Tibial nerve (tissue), 4 donors: ENCODE results near the gene AP2M1.

Experiments
- EP300 ChIP-seq, 2 donors: sonication (generic); formaldehyde crosslinking; IDR thresholded peaks; one replicate each; pipeline ENCODE4 v1.6.1; 2017; ENCODE audit warnings: antibody characterized with exemption in 2 of 2, mild to moderate bottlenecking in 1 of 2
- POLR2A ChIP-seq, 2 donors: fragments of 450-650 bp; IDR thresholded peaks; one replicate each; pipeline ENCODE4 v1.6.1; 2017; ENCODE audit warnings: antibody characterized with exemption in 2 of 2, mild to moderate bottlenecking in 2 of 2, moderate library complexity in 2 of 2
- TF ChIP-seq, protein P1 (sequence below), 5 experiments: fragments of 200-600 bp in 3 of 5; fragments of 450-650 bp in 2 of 5; sonication (generic) in 3 of 5; IDR thresholded peaks; one replicate each; pipeline ENCODE4 v1.5.1; 2016 to 2019; ENCODE audit warnings: antibody characterized with exemption in 5 of 5, mild to moderate bottlenecking in 3 of 5, moderate library complexity in 2 of 5

DNA sequence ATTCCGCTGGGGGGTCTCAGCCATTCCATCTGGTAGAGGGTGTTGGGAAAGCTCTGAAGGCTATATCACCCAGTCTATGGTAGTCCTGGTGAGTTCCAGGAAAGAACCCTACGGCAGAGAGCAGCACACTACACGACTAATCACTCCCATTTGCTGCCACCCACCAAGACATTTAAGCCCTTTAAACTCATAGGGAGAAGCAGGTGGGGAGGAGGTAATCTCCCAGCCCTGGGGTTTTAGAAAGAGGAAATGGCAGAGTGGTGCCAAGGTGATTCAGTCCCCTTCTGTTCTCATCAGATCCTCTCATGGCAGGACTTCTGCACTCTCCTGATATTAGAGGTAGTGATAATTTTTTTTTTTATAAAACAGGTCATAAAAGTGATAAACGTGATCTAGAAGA lies 44.2 kb downstream of the AP2M1 start:
- no peak for TF ChIP-seq POLR2A (IDR thresholded peaks at IDR 0.05)
- TF ChIP-seq, protein P1, sequence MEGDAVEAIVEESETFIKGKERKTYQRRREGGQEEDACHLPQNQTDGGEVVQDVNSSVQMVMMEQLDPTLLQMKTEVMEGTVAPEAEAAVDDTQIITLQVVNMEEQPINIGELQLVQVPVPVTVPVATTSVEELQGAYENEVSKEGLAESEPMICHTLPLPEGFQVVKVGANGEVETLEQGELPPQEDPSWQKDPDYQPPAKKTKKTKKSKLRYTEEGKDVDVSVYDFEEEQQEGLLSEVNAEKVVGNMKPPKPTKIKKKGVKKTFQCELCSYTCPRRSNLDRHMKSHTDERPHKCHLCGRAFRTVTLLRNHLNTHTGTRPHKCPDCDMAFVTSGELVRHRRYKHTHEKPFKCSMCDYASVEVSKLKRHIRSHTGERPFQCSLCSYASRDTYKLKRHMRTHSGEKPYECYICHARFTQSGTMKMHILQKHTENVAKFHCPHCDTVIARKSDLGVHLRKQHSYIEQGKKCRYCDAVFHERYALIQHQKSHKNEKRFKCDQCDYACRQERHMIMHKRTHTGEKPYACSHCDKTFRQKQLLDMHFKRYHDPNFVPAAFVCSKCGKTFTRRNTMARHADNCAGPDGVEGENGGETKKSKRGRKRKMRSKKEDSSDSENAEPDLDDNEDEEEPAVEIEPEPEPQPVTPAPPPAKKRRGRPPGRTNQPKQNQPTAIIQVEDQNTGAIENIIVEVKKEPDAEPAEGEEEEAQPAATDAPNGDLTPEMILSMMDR (IDR thresholded peaks at IDR 0.05): no peak
- TF ChIP-seq EP300 (IDR thresholded peaks at IDR 0.05): no peak
